ENCODE data around the gene FEZF1.

FEZF1 gene

GRCh38 chr7:122304319-122304975, at the start of gene FEZF1:
TSS of gene FEZF1 (minus strand) at chr7:122304750. CDS start at chr7:122304437, 313 bp downstream.
- DNase-seq = no peak

- no peak for DNase-seq
These were observed 47.9 kb upstream of the FEZF1 start for GRCh38 chr7:122352454-122352853.

- no peak for DNase-seq
These were observed 46.2 kb upstream of the FEZF1 start for GRCh38 chr7:122350701-122351100.

- no peak for DNase-seq
These were observed 39.7 kb upstream of the FEZF1 start for GRCh38 chr7:122344303-122344620.

GRCh38 chr7:122343601-122344302, 39.2 kb upstream of the FEZF1 start:
- DNase-seq = no peak

GRCh38 chr7:122340427-122340826, 35.9 kb upstream of the FEZF1 start:
- DNase-seq = no peak

- no peak for DNase-seq
These were observed 34.8 kb upstream of the FEZF1 start for GRCh38 chr7:122339145-122339904.

- no peak for DNase-seq
These were observed 32.5 kb upstream of the FEZF1 start for GRCh38 chr7:122337011-122337410.

- DNase-seq = no peak
These were observed 24.7 kb upstream of the FEZF1 start for GRCh38 chr7:122329145-122329802.

GRCh38 chr7:122327969-122328368, 23.4 kb upstream of the FEZF1 start:
- no peak for DNase-seq

- no peak for DNase-seq
These were observed 12.2 kb upstream of the FEZF1 start for GRCh38 chr7:122316467-122317388.

GRCh38 chr7:122315507-122316466, 11.2 kb upstream of the FEZF1 start:
- DNase-seq = no peak

GRCh38 chr7:122314284-122314683, 9.7 kb upstream of the FEZF1 start:
- no peak for DNase-seq

- DNase-seq = no peak
These were observed 8.2 kb upstream of the FEZF1 start for GRCh38 chr7:122312789-122313188.

- no peak for DNase-seq
These were observed 7.3 kb upstream of the FEZF1 start for GRCh38 chr7:122311734-122312450.

GRCh38 chr7:122311050-122311700, 6.6 kb upstream of the FEZF1 start:
- DNase-seq = peak; percentile 1

GRCh38 chr7:122310119-122311021, 5.8 kb upstream of the FEZF1 start:
- no peak for DNase-seq

GRCh38 chr7:122309421-122309820, 4.9 kb upstream of the FEZF1 start:
- DNase-seq = no peak

- no peak for DNase-seq
These were observed 2.7 kb upstream of the FEZF1 start for GRCh38 chr7:122307228-122307621.

Data from OCI-M1 (cell line).